Brain microvascular endothelial cell (primary cell): ENCODE data around the gene CLIP4.

Experiments
- DNase-seq: peaks from one replicate; pipeline ENCODE4 v3.0.0-alpha.2; 2020
- H3K27ac ChIP-seq: fragments of 250-450 bp; sonication (Bioruptor Pico); 2 replicates; pipeline ENCODE4 v1.5.1; 2020; ENCODE audit warnings: mild to moderate bottlenecking, moderate library complexity
- H3K27me3 ChIP-seq: fragments of 250-450 bp; sonication (Bioruptor Pico); replicated peaks from 2 replicates; pipeline ENCODE4 v1.5.1; 2020; ENCODE audit warnings: mild to moderate bottlenecking
- H3K36me3 ChIP-seq: fragments of 250-450 bp; sonication (Bioruptor Pico); replicated peaks from 2 replicates; pipeline ENCODE4 v1.5.1; 2020; ENCODE audit warnings: mild to moderate bottlenecking
- H3K4me3 ChIP-seq: 2 replicates; pipeline ENCODE4 v1.5.1; 2011; ENCODE audit warnings: low read depth, mild to moderate bottlenecking, control low read depth, low read length, moderate library complexity
- CTCF ChIP-seq: IDR thresholded peaks from 2 replicates; pipeline ENCODE4 v1.5.1; 2011; ENCODE audit warnings: low read depth, mild to moderate bottlenecking, moderate library complexity, low read length, control low read depth, inconsistent platforms; ENCODE audit errors: missing control alignments
- in situ Hi-C: cut with HindIII; loops from 2 replicates; pipeline ENCODE4 v1.10.0; 2017; ENCODE audit warnings: low sequenced_read_pairs, low pct_ligation_motif_present

Gene CLIP4

GRCh38 chr2:29196792-29197788 lies 81.9 kb downstream of the CLIP4 start:
- in situ Hi-C loops: no loop called here
- Histone ChIP-seq H3K27ac (no peak overlapping the region), H3K27me3 (no peaks in the 10 kb centered on the region), H3K36me3 (no peaks in the 10 kb centered on the region), H3K4me3 (no peak overlapping the region)
- DNase-seq: peak; percentile 47
- TF ChIP-seq CTCF: peak; percentile 87

- H3K27me3 ChIP-seq: no peaks in the 10 kb centered on the region
- H3K4me3 ChIP-seq: no peak overlapping the region
- no peak for TF ChIP-seq CTCF
- no peak for DNase-seq
- H3K27ac ChIP-seq: no peak overlapping the region
- in situ Hi-C loops: no loop called here
- no peaks in the 10 kb centered on the region for H3K36me3 ChIP-seq
Observed at GRCh38 chr2:29201979-29202378, 86.8 kb downstream of the CLIP4 start.

- no peaks in the 10 kb centered on the region for H3K36me3 ChIP-seq
- in situ Hi-C loops: no loop called here
- no peak for TF ChIP-seq CTCF
- no peak overlapping the region for H3K27ac ChIP-seq
- no peak for DNase-seq
- no peak overlapping the region for H3K4me3 ChIP-seq
- no peaks in the 10 kb centered on the region for H3K27me3 ChIP-seq
Observed at GRCh38 chr2:29202819-29203495, 87.7 kb downstream of the CLIP4 start.

GRCh38 chr2:29206941-29207340 lies 91.7 kb downstream of the CLIP4 start:
- Histone ChIP-seq H3K36me3 (no peaks in the 10 kb centered on the region), H3K27ac (no peak overlapping the region), H3K4me3 (no peak overlapping the region), H3K27me3 (no peaks in the 10 kb centered on the region)
- in situ Hi-C loops: no loop called here
- DNase-seq: no peak
- peak; percentile 22 for TF ChIP-seq CTCF

GRCh38 chr2:29207352-29208148 lies 92.3 kb downstream of the CLIP4 start:
- TF ChIP-seq CTCF: no peak
- no peaks in the 10 kb centered on the region for H3K27me3 ChIP-seq
- no peak overlapping the region for H3K4me3 ChIP-seq
- H3K27ac ChIP-seq: no peak overlapping the region
- no peak for DNase-seq
- no peaks in the 10 kb centered on the region for H3K36me3 ChIP-seq
- in situ Hi-C loops: no loop called here
